Trophoblast cell (in vitro differentiated cells and primary cell): ENCODE data around the gene TPD52L1.

Experiments
- DNase-seq, 2 donors: peaks; one replicate each; pipeline ENCODE4 v3.0.0-alpha.2; 2016
- H2AFZ ChIP-seq: 2 replicates; pipeline ENCODE4 v1.6.1; 2013; ENCODE audit warnings: low read length, moderate library complexity, mild to moderate bottlenecking; ENCODE audit not compliant: insufficient read depth, poor library complexity
- H2AK5ac ChIP-seq: 2 replicates; pipeline ENCODE4 v1.6.1; 2013; ENCODE audit warnings: mild to moderate bottlenecking, low read length
- H2BK120ac ChIP-seq: 2 replicates; pipeline ENCODE4 v1.6.1; 2013; ENCODE audit warnings: low read length, mild to moderate bottlenecking, moderate library complexity; ENCODE audit not compliant: insufficient read depth, poor library complexity
- H2BK12ac ChIP-seq: 2 replicates; pipeline ENCODE4 v1.6.1; 2013; ENCODE audit warnings: mild to moderate bottlenecking, low read length, moderate library complexity
- H2BK5ac ChIP-seq: 2 replicates; pipeline ENCODE4 v1.6.1; 2013; ENCODE audit warnings: low read length, low read depth, moderate library complexity, mild to moderate bottlenecking; ENCODE audit not compliant: poor library complexity
- H3K14ac ChIP-seq: 2 replicates; pipeline ENCODE4 v1.6.1; 2013; ENCODE audit warnings: mild to moderate bottlenecking, low read length
- H3K18ac ChIP-seq: 2 replicates; pipeline ENCODE4 v1.6.1; 2013; ENCODE audit warnings: mild to moderate bottlenecking, low read length
- H3K23ac ChIP-seq: 2 replicates; pipeline ENCODE4 v1.6.1; 2013; ENCODE audit warnings: low read length
- H3K27ac ChIP-seq: 2 replicates; pipeline ENCODE4 v1.5.1; 2013; ENCODE audit warnings: low read depth, mild to moderate bottlenecking, inconsistent platforms, low read length, moderate library complexity
- H3K27me3 ChIP-seq: 2 replicates; pipeline ENCODE4 v1.6.1; 2013; ENCODE audit warnings: inconsistent platforms, mild to moderate bottlenecking, low read length, moderate library complexity; ENCODE audit not compliant: insufficient read depth
- H3K36me3 ChIP-seq, 2 experiments: 1 replicate in 1 of 2; 2 replicates in 1 of 2; pipeline ENCODE4 v1.6.1; 2013; ENCODE audit warnings: low read length in 2 of 2, mild to moderate bottlenecking in 2 of 2, moderate library complexity in 1 of 2; ENCODE audit not compliant: insufficient read depth in 2 of 2, control insufficient read depth in 1 of 2
- H3K4ac ChIP-seq: 2 replicates; pipeline ENCODE4 v1.6.1; 2013; ENCODE audit warnings: low read depth, mild to moderate bottlenecking, low read length, moderate library complexity
- H3K4me1 ChIP-seq, 2 experiments: 1 replicate in 1 of 2; 2 replicates in 1 of 2; pipeline ENCODE4 v1.6.1; 2013; ENCODE audit warnings: low read length in 2 of 2, mild to moderate bottlenecking in 2 of 2, moderate library complexity in 1 of 2; ENCODE audit not compliant: insufficient read depth in 2 of 2, control insufficient read depth in 1 of 2
- H3K4me2 ChIP-seq: 2 replicates; pipeline ENCODE4 v1.6.1; 2013; ENCODE audit warnings: inconsistent platforms, mild to moderate bottlenecking, low read length, moderate library complexity
- H3K4me3 ChIP-seq: 2 replicates; pipeline ENCODE4 v1.5.1; 2013; ENCODE audit warnings: mild to moderate bottlenecking, low read depth, low read length, inconsistent platforms
- H3K79me1 ChIP-seq: one replicate; pipeline ENCODE4 v1.6.1; 2013; ENCODE audit warnings: low read length
- H3K79me2 ChIP-seq: 2 replicates; pipeline ENCODE4 v1.6.1; 2013; ENCODE audit warnings: low read length, mild to moderate bottlenecking; ENCODE audit not compliant: control insufficient read depth, insufficient read depth, poor library complexity
- H3K9ac ChIP-seq: 2 replicates; pipeline ENCODE4 v1.6.1; 2013; ENCODE audit warnings: mild to moderate bottlenecking, low read length
- H3K9me3 ChIP-seq: 2 replicates; pipeline ENCODE4 v1.6.1; 2013; ENCODE audit warnings: low read depth, mild to moderate bottlenecking, control low read depth, inconsistent platforms, low read length; ENCODE audit not compliant: insufficient read depth
- H4K12ac ChIP-seq: 2 replicates; pipeline ENCODE4 v1.6.1; 2013; ENCODE audit warnings: low read depth, mild to moderate bottlenecking, low read length, moderate library complexity
- H4K8ac ChIP-seq: 2 replicates; pipeline ENCODE4 v1.6.1; 2013; ENCODE audit warnings: low read depth, mild to moderate bottlenecking, low read length, moderate library complexity
- H4K91ac ChIP-seq: one replicate; pipeline ENCODE4 v1.6.1; 2013; ENCODE audit warnings: low read depth, mild to moderate bottlenecking, low read length, moderate library complexity
- WGBS: extraction: QIAGEN DNeasy Blood & Tissue Kit; methylation state at CpG from one replicate; pipeline ENCODE4 v1.1.7; 2013; ENCODE audit warnings: missing lambda C conversion rate; ENCODE audit not compliant: insufficient read length, insufficient coverage; ENCODE audit errors: extremely low coverage; 5-methylcytosine and 5-hydroxymethylcytosine counted together

Gene TPD52L1

GRCh38 chr6:125175466-125176048 is 22.0 kb downstream of the TPD52L1 start:
- Histone ChIP-seq H3K4ac (no peak overlapping the region), H3K9me3 (no peaks in the 10 kb centered on the region), H3K4me2 (no peak overlapping the region), H4K8ac (no peak overlapping the region), H3K9ac (no peak overlapping the region), H2BK120ac (no peak overlapping the region), H3K27ac (no peak overlapping the region), H3K14ac (no peak overlapping the region), H3K79me1 (no peaks in the 10 kb centered on the region), H2AK5ac (no peak overlapping the region), H4K12ac (no peak overlapping the region), H3K18ac (no peak overlapping the region), H3K27me3 (no peaks in the 10 kb centered on the region), H3K79me2 (no peaks in the 10 kb centered on the region), H3K4me3 (no peak overlapping the region), H2BK5ac (no peak overlapping the region), H3K36me3 (no peaks in the 10 kb centered on the region), H3K23ac (no peak overlapping the region), H2BK12ac (no peak overlapping the region), H3K4me1 (no peaks in the 10 kb centered on the region), H4K91ac (no peak overlapping the region), H2AFZ (no peak overlapping the region)
- no CpG with 5 or more reads among the region's 1 CpG for whole genome bisulfite sequencing
- DNase-seq: no peak

- H2AK5ac ChIP-seq: no peak overlapping the region
- H3K23ac ChIP-seq: no peak overlapping the region
- H3K4me1 ChIP-seq: no peaks in the 10 kb centered on the region
- no peak overlapping the region for H2BK5ac ChIP-seq
- H3K79me2 ChIP-seq: no peaks in the 10 kb centered on the region
- H2BK120ac ChIP-seq: no peak overlapping the region
- H3K14ac ChIP-seq: no peak overlapping the region
- H2BK12ac ChIP-seq: no peak overlapping the region
- H3K4ac ChIP-seq: no peak overlapping the region
- no peaks in the 10 kb centered on the region for H3K9me3 ChIP-seq
- no peak overlapping the region for H3K27ac ChIP-seq
- no peak for DNase-seq
- no CpG with 5 or more reads among the region's 6 CpGs for WGBS
- H2AFZ ChIP-seq: no peak overlapping the region
- H4K12ac ChIP-seq: no peak overlapping the region
- H3K4me3 ChIP-seq: no peak overlapping the region
- H4K8ac ChIP-seq: no peak overlapping the region
- no peaks in the 10 kb centered on the region for H3K36me3 ChIP-seq
- no peak overlapping the region for H3K18ac ChIP-seq
- H3K4me2 ChIP-seq: no peak overlapping the region
- H4K91ac ChIP-seq: no peak overlapping the region
- H3K9ac ChIP-seq: no peak overlapping the region
- H3K79me1 ChIP-seq: no peaks in the 10 kb centered on the region
- H3K27me3 ChIP-seq: no peaks in the 10 kb centered on the region
Observed at GRCh38 chr6:125182237-125183008, 28.9 kb downstream of the TPD52L1 start.

- H2BK12ac ChIP-seq: no peak overlapping the region
- no peak overlapping the region for H4K8ac ChIP-seq
- no peaks in the 10 kb centered on the region for H3K79me1 ChIP-seq
- DNase-seq: no peak
- no peak overlapping the region for H3K27ac ChIP-seq
- no peak overlapping the region for H3K4ac ChIP-seq
- no peak overlapping the region for H2BK5ac ChIP-seq
- no peak overlapping the region for H3K18ac ChIP-seq
- H3K14ac ChIP-seq: no peak overlapping the region
- no peak overlapping the region for H3K23ac ChIP-seq
- H3K27me3 ChIP-seq: no peaks in the 10 kb centered on the region
- H2AFZ ChIP-seq: no peak overlapping the region
- no peak overlapping the region for H2AK5ac ChIP-seq
- no peak overlapping the region for H2BK120ac ChIP-seq
- H4K91ac ChIP-seq: no peak overlapping the region
- no peak overlapping the region for H3K9ac ChIP-seq
- no peak overlapping the region for H3K4me2 ChIP-seq
- no peaks in the 10 kb centered on the region for H3K36me3 ChIP-seq
- no peak overlapping the region for H3K4me3 ChIP-seq
- no peaks in the 10 kb centered on the region for H3K4me1 ChIP-seq
- H4K12ac ChIP-seq: no peak overlapping the region
- WGBS: no CpG with 5 or more reads among the region's 6 CpGs
- H3K79me2 ChIP-seq: no peaks in the 10 kb centered on the region
- H3K9me3 ChIP-seq: no peaks in the 10 kb centered on the region
Observed at GRCh38 chr6:125183391-125183790, 29.8 kb downstream of the TPD52L1 start.

- Histone ChIP-seq H2AFZ (no peak overlapping the region), H3K4me3 (no peak overlapping the region), H3K23ac (no peak overlapping the region), H2BK120ac (no peak overlapping the region), H4K8ac (no peak overlapping the region), H3K79me1 (no peaks in the 10 kb centered on the region), H3K9me3 (no peaks in the 10 kb centered on the region), H3K9ac (no peak overlapping the region), H3K4ac (no peak overlapping the region), H2AK5ac (no peak overlapping the region), H4K91ac (no peak overlapping the region), H3K18ac (no peak overlapping the region), H2BK5ac (no peak overlapping the region), H3K79me2 (no peaks in the 10 kb centered on the region), H3K27me3 (no peaks in the 10 kb centered on the region), H3K4me1 (peaks cover 3 to 4% of the 10 kb centered on the region in 2 experiments), H3K36me3 (no peaks in the 10 kb centered on the region), H2BK12ac (no peak overlapping the region), H3K27ac (no peak overlapping the region), H3K14ac (no peak overlapping the region), H4K12ac (no peak overlapping the region), H3K4me2 (no peak overlapping the region)
- peak in 1 of 2 donors; percentile 51 for DNase-seq
- WGBS: no CpG with 5 or more reads among the region's 2 CpGs
Observed at GRCh38 chr6:125188037-125188436, 34.5 kb downstream of the TPD52L1 start.
